RWPE2 (cell line): ENCODE results near the gene RILP.

Experiments used
- ATAC-seq: fragments of 200-7000 bp; cut with Tn5 transposase; 3 replicates; pipeline ENCODE4 v1.9.1; 2021; ENCODE audit warnings: low read depth
- DNase-seq: peaks from one replicate; pipeline ENCODE4 v3.0.0-alpha.2; 2020; ENCODE audit warnings: low spot score
- H3K27ac ChIP-seq: fragments of 450-650 bp; 2 replicates; pipeline ENCODE4 v1.5.1; 2017; ENCODE audit warnings: mild to moderate bottlenecking; ENCODE audit not compliant: poor library complexity, severe bottlenecking
- H3K27me3 ChIP-seq: fragments of 250-450 bp; sonication (Bioruptor Pico); 2 replicates; pipeline ENCODE4 v1.5.1; 2021; ENCODE audit warnings: mild to moderate bottlenecking, moderate library complexity; ENCODE audit not compliant: insufficient read depth, poor library complexity, severe bottlenecking
- H3K36me3 ChIP-seq: fragments of 250-450 bp; sonication (Bioruptor Pico); 2 replicates; pipeline ENCODE4 v1.5.1; 2020; ENCODE audit warnings: low read depth, mild to moderate bottlenecking, moderate library complexity
- H3K4me1 ChIP-seq: fragments of 250-450 bp; sonication (Bioruptor Pico); 2 replicates; pipeline ENCODE4 v1.5.1; 2021; ENCODE audit warnings: mild to moderate bottlenecking, moderate library complexity; ENCODE audit not compliant: insufficient read depth, poor library complexity, severe bottlenecking
- H3K4me3 ChIP-seq: fragments of 250-450 bp; sonication (Bioruptor Pico); 2 replicates; pipeline ENCODE4 v1.5.1; 2021; ENCODE audit warnings: mild to moderate bottlenecking, moderate library complexity; ENCODE audit not compliant: severe bottlenecking
- H3K9me3 ChIP-seq: fragments of 250-450 bp; sonication (Bioruptor Pico); 2 replicates; pipeline ENCODE4 v1.5.1; 2021; ENCODE audit warnings: mild to moderate bottlenecking, moderate library complexity; ENCODE audit not compliant: severe bottlenecking
- CTCF ChIP-seq: fragments of 450-650 bp; IDR thresholded peaks from one replicate; pipeline ENCODE4 v1.5.1; 2017; ENCODE audit warnings: mild to moderate bottlenecking, moderate library complexity; ENCODE audit not compliant: poor library complexity, severe bottlenecking

Gene RILP

GRCh38 chr17:1620486-1620885 lies 29.2 kb downstream of the RILP start:
- TF ChIP-seq CTCF: no peak
- no peak for DNase-seq
- H3K4me3 ChIP-seq: no peak overlapping the region
- H3K27me3 ChIP-seq: no peaks in the 10 kb centered on the region
- no peaks in the 10 kb centered on the region for H3K9me3 ChIP-seq
- no peaks in the 10 kb centered on the region; the same call in 1 of the 2 replicates for H3K36me3 ChIP-seq
- no peak overlapping the region for H3K27ac ChIP-seq
- no peak; the same call in 2 of the 3 replicates for ATAC-seq
- H3K4me1 ChIP-seq: no peaks in the 10 kb centered on the region

- TF ChIP-seq CTCF: no peak
- Histone ChIP-seq H3K27me3 (no peaks in the 10 kb centered on the region), H3K9me3 (no peaks in the 10 kb centered on the region), H3K4me3 (no peak overlapping the region), H3K36me3 (peaks cover 6% of the 10 kb centered on the region; the same call in 1 of the 2 replicates), H3K27ac (no peak overlapping the region), H3K4me1 (no peaks in the 10 kb centered on the region)
- ATAC-seq: peak; percentile 41; the same call in 1 of the 3 replicates
- DNase-seq: no peak
These were observed 32.0 kb downstream of the RILP start for GRCh38 chr17:1617620-1618174.

- no peaks in the 10 kb centered on the region for H3K4me1 ChIP-seq
- no peak for DNase-seq
- peaks cover 6% of the 10 kb centered on the region; the same call in 1 of the 2 replicates for H3K36me3 ChIP-seq
- H3K4me3 ChIP-seq: no peak overlapping the region
- H3K9me3 ChIP-seq: no peaks in the 10 kb centered on the region
- TF ChIP-seq CTCF: no peak
- H3K27me3 ChIP-seq: no peaks in the 10 kb centered on the region
- no peak overlapping the region for H3K27ac ChIP-seq
- no peak for ATAC-seq
These were observed 33.6 kb downstream of the RILP start for GRCh38 chr17:1616101-1616500.

- no peaks in the 10 kb centered on the region for H3K27me3 ChIP-seq
- TF ChIP-seq CTCF: no peak
- H3K4me3 ChIP-seq: no peak overlapping the region
- H3K4me1 ChIP-seq: no peaks in the 10 kb centered on the region
- no peak for DNase-seq
- peaks cover 14% of the 10 kb centered on the region for H3K36me3 ChIP-seq
- H3K9me3 ChIP-seq: no peaks in the 10 kb centered on the region
- no peak for ATAC-seq
- no peak overlapping the region for H3K27ac ChIP-seq
These were observed 37.3 kb downstream of the RILP start for GRCh38 chr17:1612400-1612799.

GRCh38 chr17:1611715-1612114 lies 38.0 kb downstream of the RILP start:
- H3K4me1 ChIP-seq: no peaks in the 10 kb centered on the region

More at GRCh38 chr17:1611715-1612114, 38.0 kb downstream of the RILP start:
- Histone ChIP-seq H3K27ac (no peak overlapping the region), H3K9me3 (no peaks in the 10 kb centered on the region), H3K4me3 (no peak overlapping the region), H3K36me3 (peaks cover 14% of the 10 kb centered on the region), H3K27me3 (no peaks in the 10 kb centered on the region)
- ATAC-seq (no peak), DNase-seq (no peak)
- no peak for TF ChIP-seq CTCF
